Stromal cell of bone marrow (primary cell): ENCODE results near the gene ATF6B.
A peak's percentile ranks its signal among the peaks of the same experiment; 100 is the strongest.

Source experiments
- DNase-seq: peaks from one replicate; pipeline ENCODE4 v3.0.0-alpha.2; 2012; ENCODE audit warnings: low read depth

The ATF6B gene

DNA sequence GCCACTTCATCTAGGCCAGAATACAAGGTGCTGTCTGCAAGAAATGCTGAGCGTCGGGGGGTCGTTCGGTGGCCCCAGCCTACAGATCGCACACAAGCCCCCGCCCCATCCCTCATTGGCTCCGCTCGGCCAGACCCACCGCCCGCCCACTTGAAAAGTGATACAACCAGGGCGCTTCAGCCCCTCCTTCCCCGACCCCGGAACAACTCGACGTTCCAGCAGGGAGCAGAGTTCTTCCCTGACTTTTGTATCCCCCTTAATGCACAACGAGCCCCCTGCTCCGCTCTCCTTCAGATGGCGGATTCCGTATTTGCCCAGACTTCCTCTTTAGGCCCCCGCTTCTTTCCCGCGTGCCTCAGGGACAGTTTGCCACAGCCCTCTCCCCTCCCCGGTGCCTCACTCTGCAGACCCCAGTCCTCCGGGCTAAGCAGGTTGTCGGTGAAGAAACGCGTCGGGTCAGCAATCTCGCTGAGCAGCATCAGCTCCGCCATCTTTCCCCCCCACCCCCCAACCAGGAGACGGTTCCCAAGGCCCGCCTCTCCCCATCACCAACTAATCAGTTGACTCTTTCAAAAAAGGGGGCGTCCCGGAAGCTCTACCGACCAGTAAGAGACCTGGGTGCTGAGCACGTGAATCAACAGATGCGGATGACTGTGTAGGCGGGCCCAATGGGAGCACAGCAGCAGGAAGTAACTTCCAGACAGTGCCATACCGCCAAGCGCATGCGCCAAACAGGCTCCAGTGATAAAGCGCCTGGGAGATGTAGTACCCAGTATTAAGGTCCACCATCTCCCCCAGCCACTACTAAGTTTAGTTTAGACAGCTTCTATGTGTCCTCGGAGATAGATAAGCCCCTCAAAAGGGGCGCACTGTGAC is at the start of gene ATF6B:
TSS of gene ATF6B (minus strand) at position 530 of the 876 bp plus-strand sequence. CDS start at position 491, 39 bp downstream.
- DNase-seq: peak; percentile 100

DNA sequence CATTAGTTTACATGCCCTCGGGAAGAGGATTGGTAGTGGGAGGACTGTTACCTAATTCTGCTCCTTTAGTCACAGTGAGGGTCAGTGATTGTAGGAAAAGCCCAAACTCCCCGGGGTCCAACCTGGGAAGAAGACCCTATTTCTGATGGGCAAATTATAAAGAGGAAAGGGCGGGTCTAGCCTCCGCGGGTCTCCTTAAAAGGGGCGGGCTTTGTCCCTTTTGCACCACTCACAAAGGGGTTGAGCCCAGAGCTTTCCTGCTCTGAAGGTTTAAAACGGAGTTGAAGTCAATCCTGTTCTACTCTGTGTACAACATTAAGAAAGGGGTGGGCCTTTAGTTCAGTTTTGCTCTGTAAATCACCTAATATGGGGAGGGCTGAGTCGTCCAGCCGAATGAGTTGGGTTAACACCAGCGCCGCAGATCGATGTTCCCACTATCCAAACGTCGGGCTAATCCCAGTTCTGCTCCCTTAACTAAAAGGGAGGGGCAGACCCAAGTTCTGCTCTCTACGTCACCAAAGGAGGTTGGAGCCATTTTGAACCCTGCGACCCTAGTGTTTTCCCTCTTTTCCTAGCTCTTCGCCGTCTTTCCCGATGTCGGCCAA is 49.2 kb upstream of the ATF6B start:
- DNase-seq: no peak

DNA sequence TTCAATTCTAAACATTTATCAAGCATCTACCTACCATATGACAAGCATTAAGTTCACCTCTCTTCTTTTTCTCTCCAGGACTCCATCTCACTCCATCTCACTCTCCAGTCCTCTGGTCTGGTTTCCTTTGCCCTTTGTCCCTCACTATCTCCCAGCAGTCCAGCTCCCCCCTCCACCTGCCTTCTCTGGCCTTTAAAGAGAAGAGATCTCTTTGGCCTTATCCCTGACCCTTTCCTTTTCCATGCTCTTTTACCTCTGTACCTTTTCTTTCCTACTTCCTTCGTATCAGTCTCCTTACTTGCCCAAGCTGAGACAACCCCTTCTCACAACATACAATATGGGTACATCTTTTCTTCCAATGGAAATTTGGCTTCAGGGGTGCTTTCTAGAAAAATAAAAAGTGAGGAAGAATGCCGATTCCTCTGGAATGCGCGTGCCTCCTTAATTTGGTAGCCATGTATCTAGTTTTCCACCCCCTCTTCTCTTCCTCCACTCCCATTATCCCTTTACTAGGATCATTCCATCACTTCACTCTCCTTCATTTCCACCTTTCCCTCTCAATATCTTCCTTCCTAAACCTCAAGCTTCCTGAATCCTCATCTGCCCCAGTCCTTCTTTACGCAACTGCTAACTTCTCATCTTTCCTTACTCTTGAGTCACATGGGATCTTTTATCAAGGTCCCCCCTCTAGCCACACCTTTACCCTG is 48.6 kb upstream of the ATF6B start:
- DNase-seq: no peak

DNA sequence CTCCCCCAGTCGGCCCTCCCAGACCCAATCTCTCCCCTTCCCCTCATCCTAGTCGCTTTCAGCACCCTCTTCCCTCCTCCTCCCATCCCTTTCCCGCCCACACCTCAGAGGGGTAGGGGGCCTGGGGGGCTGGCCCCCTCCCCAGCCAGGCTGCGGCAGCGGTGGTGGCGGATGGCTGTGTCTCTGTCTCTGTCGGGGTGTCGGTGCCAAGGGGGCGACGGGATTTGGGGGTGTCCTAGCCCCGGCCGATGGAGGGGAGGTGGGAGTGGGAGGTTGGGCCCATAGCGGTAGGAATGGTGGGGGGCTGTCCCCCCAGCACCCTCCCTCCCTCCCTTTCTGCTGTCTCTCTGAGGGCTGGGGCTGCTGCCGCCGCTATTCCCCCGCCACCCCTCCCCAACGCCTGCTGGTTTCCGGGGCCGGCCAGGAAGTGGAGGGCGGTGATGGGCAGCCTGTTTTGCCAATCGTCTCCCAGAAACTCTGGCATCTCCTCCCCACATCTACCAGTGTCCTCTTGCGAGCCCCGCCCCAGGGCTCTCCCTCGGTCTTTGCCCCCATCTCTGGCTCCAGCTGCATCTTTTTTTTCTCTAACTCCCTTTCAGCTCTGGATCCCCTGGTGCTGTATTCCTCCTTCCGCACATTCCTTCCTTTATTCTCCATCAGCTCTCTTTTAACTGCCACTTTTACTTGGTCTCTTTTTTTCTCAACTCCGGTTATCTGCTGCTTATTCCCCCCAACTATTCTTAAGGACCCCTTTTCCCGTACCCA is 47.8 kb upstream of the ATF6B start, which contains the start of gene AGPAT1:
TSS of gene AGPAT1 (minus strand) at position 374 of the 765 bp plus-strand sequence. CDS start 4,588 bp downstream, outside the sequence.
- DNase-seq: peak; percentile 96

DNA sequence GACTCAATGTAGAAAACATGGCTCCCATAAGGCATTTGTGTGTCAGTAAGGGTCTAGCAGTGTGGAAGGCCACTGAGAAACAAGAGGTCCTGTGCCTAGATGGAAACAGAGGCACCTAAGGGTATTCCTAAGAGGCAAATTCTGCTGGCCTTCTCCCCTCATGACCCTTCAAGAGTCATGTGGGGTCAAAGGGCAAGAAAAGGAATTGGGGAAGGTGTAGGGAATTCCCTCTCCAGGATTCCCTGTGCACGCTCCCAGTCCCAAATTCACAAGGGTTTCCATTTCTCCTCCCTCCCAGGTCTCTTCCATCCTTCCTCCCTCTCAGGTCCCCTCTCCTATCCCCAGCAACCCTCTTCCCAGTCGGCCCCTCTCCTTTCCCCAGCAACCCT is 47.3 kb upstream of the ATF6B start:
- no peak for DNase-seq

DNA sequence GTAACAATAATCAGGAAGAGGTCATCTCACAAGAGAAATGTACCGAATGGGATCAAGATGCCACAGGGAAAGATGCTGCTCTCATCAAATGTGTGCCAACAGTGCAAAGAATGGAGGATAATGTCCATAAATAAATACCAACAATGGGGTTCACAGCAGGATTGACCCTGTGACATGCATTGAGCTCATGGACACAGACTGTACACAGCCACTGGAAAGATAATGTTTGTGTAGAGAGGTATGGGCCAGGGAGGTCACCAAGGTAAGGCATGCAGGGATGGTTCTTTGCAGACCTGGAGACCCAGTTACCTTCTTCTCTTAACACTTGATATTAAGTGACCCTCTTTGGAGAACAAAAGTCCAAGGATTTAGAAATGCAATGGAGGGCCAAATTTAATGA is 46.4 kb upstream of the ATF6B start:
- no peak for DNase-seq

DNA sequence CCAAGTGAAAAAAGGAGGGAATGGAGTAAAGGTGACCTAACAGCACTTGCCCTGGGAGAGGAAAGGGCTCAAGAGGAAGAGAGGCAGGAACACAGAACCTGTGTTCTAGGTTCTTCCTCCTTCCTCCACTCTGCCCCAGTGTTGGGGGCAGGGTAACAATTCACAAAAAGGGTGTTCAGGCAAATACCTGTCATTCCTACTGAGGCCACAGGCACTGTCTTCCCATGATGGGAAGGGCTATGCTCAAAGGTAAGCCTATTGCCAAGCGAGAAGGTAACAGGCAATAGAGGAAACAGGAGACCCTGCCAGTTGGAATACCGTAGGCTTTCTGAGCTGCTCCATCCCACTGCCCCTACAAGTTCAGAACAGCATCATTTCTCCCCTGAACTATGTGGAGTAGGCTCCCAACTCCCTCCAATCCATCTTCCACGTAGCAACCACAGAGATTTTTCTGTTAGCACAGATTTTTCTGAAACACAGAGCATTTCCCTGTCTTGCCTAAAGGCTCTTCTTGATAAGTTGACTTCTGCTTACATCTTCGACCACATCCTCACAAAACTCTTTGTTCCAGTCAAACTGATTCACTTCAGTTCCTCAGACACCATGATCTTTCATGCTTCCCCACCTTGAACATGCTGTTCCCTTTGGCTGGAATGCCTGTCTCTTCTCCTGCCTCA is 45.1 kb upstream of the ATF6B start:
- DNase-seq: no peak

DNA sequence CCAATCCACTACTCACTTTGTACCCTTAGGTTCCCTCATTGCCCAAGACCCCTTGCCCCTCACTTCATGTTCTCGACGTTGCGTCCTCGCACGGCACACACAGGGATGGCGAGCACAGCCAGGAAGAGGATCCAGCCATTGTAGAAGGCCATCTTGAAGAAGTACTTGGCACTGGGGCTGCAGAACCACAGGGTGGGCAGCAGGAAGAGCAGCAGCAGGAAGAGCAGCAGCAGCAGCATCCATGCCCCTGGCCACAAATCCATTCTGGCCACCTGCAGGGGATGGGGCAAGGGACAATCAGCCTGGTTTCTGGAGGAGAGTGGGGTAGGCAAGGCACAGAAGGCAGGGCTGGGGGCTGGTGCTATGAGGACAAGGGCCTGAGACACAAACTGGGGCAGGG is 43.2 kb upstream of the ATF6B start:
- no peak for DNase-seq

DNA sequence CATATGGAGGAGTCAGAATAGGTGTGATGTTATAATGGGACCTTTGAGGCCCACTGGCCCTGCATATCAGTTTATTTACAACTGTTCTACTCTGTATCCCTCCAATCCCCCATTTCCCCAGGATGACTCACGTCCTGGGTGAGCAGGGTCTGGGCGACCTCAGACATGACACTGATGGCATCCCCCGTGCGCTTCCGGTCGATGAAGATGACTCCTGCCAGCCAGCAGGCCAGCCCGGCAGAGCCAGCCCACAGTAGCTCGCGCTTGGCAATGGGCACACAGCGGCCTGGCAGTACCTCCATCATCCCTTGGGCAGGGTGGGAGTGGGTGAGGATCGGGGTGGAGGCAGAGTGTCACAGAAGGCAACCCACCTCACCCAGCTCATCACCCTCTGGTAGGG is 42.2 kb upstream of the ATF6B start:
- DNase-seq: no peak

DNA sequence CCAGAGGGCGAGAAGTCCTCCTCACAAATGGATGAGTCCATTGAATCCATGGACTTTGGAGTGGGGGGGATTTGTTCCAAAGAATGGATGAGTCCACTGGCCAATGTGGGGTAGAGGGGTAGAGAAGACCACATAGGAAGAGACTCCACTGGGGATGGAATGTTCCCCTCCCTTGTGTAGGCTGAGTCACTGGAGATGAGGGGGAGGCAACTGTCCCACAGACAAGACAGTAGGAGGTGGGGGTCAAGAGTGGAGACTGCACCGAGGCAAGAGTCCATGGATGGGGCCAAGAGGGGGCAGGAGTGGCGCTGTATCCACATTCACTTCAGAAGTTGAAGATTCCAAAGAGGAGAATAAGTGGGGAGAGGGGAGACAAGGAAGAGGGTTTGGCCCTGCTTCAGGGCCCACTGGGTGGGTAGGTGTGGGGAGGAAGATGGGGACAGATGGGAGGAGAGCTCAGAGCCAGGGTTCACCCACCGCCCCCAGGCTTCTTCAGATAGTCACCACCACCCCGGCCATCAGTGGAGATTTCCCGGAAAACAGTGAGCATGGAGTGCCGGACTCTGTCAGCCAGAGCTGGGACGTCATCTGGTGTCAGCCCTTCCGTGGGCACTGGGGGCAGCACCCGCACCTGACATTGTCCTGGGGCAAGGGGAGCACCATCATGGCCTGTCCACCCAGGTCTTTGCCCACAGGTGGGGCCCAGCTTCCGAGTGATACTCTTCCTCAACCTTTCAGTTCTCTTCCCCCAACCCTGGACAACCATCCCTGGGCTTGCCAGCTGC is 41.0 kb upstream of the ATF6B start:
- no peak for DNase-seq

DNA sequence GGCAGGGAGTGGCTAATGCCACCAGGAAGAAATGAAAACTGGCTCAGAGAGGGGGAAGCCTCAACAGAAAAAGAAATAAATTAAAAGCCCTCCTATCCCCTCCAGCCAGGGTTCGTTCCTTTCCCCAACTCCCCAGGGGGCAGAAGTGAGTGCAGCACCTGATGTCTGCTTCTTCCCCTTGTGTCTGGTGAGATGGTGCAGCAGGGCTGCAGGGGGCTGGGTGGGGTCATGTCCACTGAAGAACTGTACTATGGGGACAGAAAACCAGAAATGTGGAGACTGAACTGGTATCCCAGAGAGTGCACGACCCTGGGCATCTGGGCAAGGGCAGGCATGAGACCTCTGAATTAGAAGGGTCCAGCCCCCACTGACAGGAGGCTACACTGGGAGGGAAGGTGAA is 40.3 kb upstream of the ATF6B start:
- DNase-seq: no peak

DNA sequence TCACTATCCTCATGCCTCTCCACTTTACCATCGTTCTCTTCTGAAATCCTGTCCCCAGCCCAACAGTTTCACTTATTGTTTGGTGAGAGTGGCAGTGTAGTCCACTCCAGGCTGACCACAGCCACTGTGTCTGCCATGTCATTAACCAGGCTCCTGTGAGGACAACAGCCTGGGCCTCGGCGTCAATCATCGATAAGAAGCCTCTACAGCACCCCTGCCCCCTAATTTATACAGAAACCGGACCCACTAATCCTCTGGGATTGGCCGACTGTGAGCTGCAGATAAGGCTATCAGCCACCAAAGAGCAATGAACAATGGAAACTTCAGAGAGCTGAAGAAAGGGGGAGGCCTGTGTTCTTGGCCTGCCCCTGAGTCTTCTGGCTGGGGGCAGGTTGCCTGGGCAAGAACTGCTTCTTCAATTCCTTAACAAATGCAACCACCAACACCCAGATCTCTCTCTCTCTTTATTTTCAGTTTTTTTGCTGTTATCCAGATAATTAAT is 39.8 kb upstream of the ATF6B start:
- no peak for DNase-seq

DNA sequence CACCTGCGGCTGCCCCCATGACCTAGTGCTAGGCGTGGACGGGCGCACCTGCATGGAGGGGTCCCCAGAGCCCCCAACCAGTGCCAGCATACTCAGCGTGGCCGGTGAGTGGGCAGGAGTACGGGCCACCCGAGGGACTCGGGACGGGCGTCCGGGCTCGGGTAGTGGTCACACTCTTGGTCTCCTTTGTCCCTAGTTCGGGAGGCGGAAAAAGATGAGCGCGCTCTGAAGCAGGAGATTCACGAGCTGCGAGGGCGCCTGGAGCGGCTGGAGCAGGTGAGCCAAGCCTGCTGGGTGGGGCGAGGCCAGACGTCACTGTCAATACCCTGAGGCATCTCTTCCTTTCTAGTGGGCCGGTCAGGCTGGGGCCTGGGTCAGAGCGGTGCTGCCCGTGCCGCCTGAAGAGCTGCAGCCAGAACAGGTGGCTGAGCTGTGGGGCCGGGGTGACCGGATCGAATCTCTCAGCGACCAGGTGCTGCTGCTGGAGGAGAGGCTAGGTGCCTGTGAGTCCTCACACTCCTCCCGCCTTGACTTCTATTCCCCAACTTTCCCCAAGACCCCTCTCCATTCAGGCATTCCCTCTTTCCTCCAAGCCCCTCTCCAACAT is 39.2 kb upstream of the ATF6B start:
- DNase-seq: no peak

DNA sequence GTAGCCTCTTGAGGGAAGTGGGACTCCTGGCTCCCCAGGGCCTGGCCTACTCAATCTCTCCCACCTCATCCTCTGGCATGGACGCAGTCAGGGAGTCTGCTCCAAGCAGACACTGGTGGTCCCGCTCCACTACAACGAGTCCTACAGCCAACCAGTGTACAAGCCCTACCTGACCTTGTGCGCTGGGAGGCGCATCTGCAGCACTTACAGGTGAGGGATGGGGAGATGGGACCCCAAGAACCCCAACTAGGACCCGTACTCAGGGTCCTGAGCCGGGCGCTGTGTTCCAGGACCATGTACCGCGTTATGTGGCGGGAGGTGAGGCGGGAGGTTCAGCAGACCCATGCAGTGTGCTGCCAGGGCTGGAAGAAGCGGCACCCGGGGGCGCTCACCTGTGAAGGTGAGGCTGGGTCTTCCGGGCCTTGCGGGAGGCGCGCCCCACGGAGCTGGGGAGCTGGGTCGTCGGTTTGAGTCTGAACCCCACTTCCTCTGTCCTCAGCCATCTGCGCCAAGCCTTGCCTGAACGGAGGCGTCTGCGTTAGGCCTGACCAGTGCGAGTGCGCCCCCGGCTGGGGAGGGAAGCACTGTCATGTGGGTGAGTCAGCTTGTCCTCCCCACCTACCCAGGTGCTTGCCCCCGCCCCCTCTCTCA is 38.5 kb upstream of the ATF6B start:
- DNase-seq: no peak

DNA sequence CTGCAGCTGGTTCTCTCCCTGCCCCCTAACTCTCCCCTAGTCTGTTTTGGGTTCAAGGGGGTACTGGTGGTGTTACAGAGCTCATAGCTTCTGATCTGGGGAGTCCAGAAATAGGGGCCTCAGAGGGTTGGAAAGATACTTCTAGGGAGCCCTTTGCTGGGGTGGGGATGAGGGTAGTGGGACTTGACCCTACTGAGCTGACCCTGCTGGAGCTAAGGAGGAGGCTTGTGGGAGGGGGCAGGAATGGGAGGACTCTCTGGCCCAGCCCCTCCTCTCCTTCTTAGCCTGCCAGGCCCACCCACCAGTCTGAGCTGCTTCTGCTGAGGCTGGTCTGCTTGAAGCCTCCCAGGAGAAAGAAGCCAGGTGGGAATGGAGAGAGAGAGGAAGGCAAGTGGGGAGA is 36.2 kb upstream of the ATF6B start, which contains the start of gene EGFL8:
TSS of gene EGFL8 (plus strand) at position 301 of the 400 bp plus-strand sequence. CDS start 1,571 bp downstream, outside the sequence.
- DNase-seq: no peak

DNA sequence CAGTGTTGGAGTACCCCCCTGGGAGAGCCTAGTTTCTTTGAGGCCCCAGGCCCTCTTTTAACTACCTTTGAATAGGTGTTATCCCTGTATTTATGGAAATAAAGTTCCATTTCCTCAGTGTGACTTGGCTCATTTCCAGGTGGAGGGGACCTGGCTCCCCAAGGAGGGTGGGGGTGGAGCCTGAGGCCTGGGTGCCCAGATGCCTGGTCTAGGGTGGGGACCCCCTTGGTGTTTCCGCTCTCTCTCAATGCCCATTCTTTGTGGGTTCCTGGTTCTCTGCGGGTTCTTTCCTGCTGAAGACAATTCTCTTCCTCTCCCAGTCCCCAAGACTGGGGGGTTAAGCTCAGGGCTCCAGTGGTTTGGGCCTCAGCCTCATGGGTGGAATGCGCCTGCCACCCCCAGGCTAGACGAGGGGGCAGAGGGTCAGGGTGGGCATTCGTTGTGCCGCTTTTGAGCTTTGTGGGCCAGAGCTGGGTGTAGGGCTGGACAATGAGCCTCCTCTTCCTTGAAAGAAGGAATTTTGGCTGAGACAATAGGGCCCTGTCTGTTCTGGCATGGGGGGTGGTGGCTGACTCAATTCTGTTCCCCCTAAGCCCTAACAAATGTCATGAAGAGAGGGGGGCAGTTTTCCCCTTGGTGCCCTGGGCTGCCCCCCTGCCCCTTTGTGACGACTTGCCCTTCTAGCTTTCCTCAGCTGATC is 35.7 kb upstream of the ATF6B start:
- no peak for DNase-seq

DNA sequence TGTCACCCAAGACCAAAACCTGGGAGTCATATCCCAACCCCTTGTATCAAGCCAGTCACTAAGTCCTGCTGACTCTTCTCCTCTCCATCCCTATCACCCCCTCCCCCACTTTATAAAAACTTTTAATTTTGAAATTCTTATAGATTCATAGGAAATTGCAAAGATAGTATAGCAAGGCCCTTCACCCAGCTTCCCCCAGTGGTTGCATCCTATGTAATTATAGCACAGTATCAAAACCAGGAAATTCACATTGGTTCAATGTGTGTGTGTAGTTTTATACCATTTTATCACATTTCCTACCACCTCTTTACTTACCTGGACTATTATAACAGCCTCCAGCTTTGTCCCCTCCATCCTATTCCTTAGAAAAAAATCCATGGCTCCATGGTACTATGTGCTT is 30.0 kb upstream of the ATF6B start:
- no peak for DNase-seq

DNA sequence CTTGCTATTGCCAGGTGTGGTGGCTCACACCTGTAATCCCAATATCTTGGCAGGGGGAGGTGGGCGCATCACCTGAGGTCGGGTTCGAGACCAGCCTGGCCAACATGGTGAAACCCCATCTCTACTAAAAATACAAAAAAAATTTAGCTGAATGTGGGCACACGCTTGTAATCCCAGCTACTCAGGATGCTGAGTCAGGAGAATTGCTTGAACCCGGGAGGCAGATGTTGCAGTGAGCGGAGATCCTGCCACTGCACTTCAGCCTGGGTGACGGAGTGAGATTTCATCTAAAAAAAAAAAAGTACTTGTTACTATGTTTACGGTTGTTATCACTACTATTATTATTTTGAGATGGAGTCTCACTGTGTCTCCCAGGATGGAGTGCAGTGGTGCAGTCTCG is 28.8 kb upstream of the ATF6B start:
- no peak for DNase-seq
